Keratinocyte (primary cell): ENCODE data around the gene TP53INP2.

Experiments
- CTCF ChIP-seq, 3 experiments: IDR thresholded peaks in 1 of 3; conservative IDR thresholded peaks in 1 of 3; optimal IDR thresholded peaks in 1 of 3; 2 replicates in 2 of 3; 3 replicates in 1 of 3; pipeline versions ENCODE3 to v1.5.1; 2011; ENCODE audit warnings: low read length in 3 of 3, mild to moderate bottlenecking in 3 of 3, moderate library complexity in 2 of 3, control low read depth in 1 of 3, inconsistent platforms in 1 of 3; ENCODE audit not compliant: insufficient read depth in 2 of 3; ENCODE audit errors: extremely low read depth in 1 of 3
- EZH2 ChIP-seq: IDR thresholded peaks from one replicate; pipeline ENCODE4 v1.6.1; 2012; ENCODE audit warnings: inconsistent platforms, mild to moderate bottlenecking, low read length, moderate library complexity

- no peak for TF ChIP-seq CTCF (optimal IDR thresholded peaks at IDR 0.05 in 1 of 3, IDR thresholded peaks at IDR 0.05 in 1 of 3, conservative IDR thresholded peaks at IDR 0.05 in 1 of 3; ENCODE audit: extremely low read depth in 1 of 3, insufficient read depth in 2 of 3, low read length in 3 of 3)
- no peak for TF ChIP-seq EZH2
Measured at GRCh38 chr20:34762031-34762555, 57.9 kb downstream of the TP53INP2 start.
